Measurements from ENCODE around the gene DCLK2.
"Not testable (repeated sequence)": the region's sequence is repeated elsewhere in the genome, so short reads cannot be mapped to it uniquely, and the experiment has no call there.

Gene DCLK2

DNA sequence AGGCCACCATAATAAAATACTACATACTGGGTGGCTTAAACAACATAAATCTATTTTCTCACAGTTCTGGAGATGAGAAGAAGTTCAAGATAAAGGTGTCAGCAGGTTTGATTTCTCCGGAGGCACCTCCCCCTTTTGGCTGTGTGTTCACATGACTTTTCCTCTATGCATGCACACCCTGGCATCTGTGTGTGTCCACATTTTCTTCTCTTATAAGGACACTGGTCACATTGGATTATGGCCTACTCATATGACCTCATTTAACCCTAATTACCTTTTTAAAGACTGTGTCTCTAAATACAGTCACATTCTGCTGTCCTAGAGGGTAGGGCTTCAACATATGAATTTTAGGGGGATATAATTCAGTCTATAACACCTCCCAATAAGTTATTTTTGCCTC, 79.8 kb downstream of the DCLK2 start:
- Histone ChIP-seq H3K4me1 (ENCODE audit: insufficient read depth, low read length, severe bottlenecking) (no peaks in the 10 kb centered on the region), H4K20me1 (ENCODE audit: insufficient read depth, low read length) (no peaks in the 10 kb centered on the region), H3K9me3 (ENCODE audit: low read length) (no peaks in the 10 kb centered on the region), H3K27ac (ENCODE audit: low read depth, low read length, poor library complexity, severe bottlenecking) (no peak overlapping the region), H3K4me3 (ENCODE audit: low read depth, low read length, poor library complexity, severe bottlenecking) (no peak overlapping the region), H3K36me3 (ENCODE audit: insufficient read depth, low read length) (no peaks in the 10 kb centered on the region), H3K9me2 (ENCODE audit: low read depth, low read length) (no peaks in the 10 kb centered on the region), H3K79me2 (ENCODE audit: insufficient read depth, low read length) (no peaks in the 10 kb centered on the region), H2AFZ (ENCODE audit: low read length) (no peak overlapping the region), H3F3A (ENCODE audit: insufficient read depth, low read length) (no peaks in the 10 kb centered on the region), H3K4me2 (ENCODE audit: low read length) (no peak overlapping the region), H3K27me3 (ENCODE audit: insufficient read depth, low read length) (no peaks in the 10 kb centered on the region), H3K9ac (ENCODE audit: low read length) (no peak overlapping the region)
- TF ChIP-seq CTCF (IDR thresholded peaks at IDR 0.05; ENCODE audit: low read length), result no peak
- TF ChIP-seq EZH2 (IDR thresholded peaks at IDR 0.05; ENCODE audit: borderline replicate concordance, low read length), result no peak

DNA sequence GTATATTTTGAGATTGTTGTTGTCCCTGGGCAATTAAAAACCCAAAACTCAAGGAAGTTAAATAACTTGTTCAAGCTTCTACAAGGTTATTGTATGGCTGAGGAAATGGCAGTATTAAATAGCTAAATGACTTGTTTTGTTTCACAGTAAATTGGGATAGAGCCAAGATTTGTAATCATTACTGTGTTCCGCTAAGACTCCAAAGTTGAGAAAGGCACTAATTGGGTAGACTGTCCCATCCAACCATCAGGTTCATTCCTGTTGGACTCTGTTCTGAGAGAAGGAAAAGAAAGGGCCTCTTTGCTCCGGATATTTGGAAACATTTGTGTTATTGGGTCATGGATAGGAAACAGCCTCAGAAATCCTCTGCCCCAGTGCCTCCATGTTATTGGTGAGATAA, 82.2 kb downstream of the DCLK2 start:
- no peak for TF ChIP-seq CTCF (IDR thresholded peaks at IDR 0.05; ENCODE audit: low read length)
- no peak for TF ChIP-seq EZH2 (IDR thresholded peaks at IDR 0.05; ENCODE audit: borderline replicate concordance, low read length)

GRCh38 chr4:150161109-150161508, 82.9 kb downstream of the DCLK2 start:
- Histone ChIP-seq H3K27ac (ENCODE audit: low read depth, low read length, poor library complexity, severe bottlenecking) (no peak overlapping the region), H3K4me2 (ENCODE audit: low read length) (no peak overlapping the region), H3K4me3 (ENCODE audit: low read depth, low read length, poor library complexity, severe bottlenecking) (no peak overlapping the region), H3K9me2 (ENCODE audit: low read depth, low read length) (no peaks in the 10 kb centered on the region), H3K27me3 (ENCODE audit: insufficient read depth, low read length) (no peaks in the 10 kb centered on the region), H3F3A (ENCODE audit: insufficient read depth, low read length) (no peaks in the 10 kb centered on the region), H3K9ac (ENCODE audit: low read length) (no peak overlapping the region), H3K9me3 (ENCODE audit: low read length) (no peaks in the 10 kb centered on the region), H4K20me1 (ENCODE audit: insufficient read depth, low read length) (no peaks in the 10 kb centered on the region), H3K36me3 (ENCODE audit: insufficient read depth, low read length) (no peaks in the 10 kb centered on the region), H3K4me1 (ENCODE audit: insufficient read depth, low read length, severe bottlenecking) (no peaks in the 10 kb centered on the region), H3K79me2 (ENCODE audit: insufficient read depth, low read length) (no peaks in the 10 kb centered on the region), H2AFZ (ENCODE audit: low read length) (no peak overlapping the region)
- TF ChIP-seq CTCF (IDR thresholded peaks at IDR 0.05; ENCODE audit: low read length), result no peak
- TF ChIP-seq EZH2 (IDR thresholded peaks at IDR 0.05; ENCODE audit: borderline replicate concordance, low read length), result no peak

More for the DNA sequence above, 82.2 kb downstream of the DCLK2 start:
- no peak overlapping the region for H2AFZ ChIP-seq (ENCODE audit: low read length)
- H3K9me2 ChIP-seq (ENCODE audit: low read depth, low read length), result no peaks in the 10 kb centered on the region
- H3K4me1 ChIP-seq (ENCODE audit: insufficient read depth, low read length, severe bottlenecking), result no peaks in the 10 kb centered on the region
- no peaks in the 10 kb centered on the region for H3K27me3 ChIP-seq (ENCODE audit: insufficient read depth, low read length)
- H3K27ac ChIP-seq (ENCODE audit: low read depth, low read length, poor library complexity, severe bottlenecking), result no peak overlapping the region
- H3K4me2 ChIP-seq (ENCODE audit: low read length), result no peak overlapping the region
- H3F3A ChIP-seq (ENCODE audit: insufficient read depth, low read length), result no peaks in the 10 kb centered on the region
- no peaks in the 10 kb centered on the region for H3K79me2 ChIP-seq (ENCODE audit: insufficient read depth, low read length)
- no peaks in the 10 kb centered on the region for H4K20me1 ChIP-seq (ENCODE audit: insufficient read depth, low read length)
- no peaks in the 10 kb centered on the region for H3K36me3 ChIP-seq (ENCODE audit: insufficient read depth, low read length)
- H3K4me3 ChIP-seq (ENCODE audit: low read depth, low read length, poor library complexity, severe bottlenecking), result no peak overlapping the region
- H3K9me3 ChIP-seq (ENCODE audit: low read length), result no peaks in the 10 kb centered on the region
- no peak overlapping the region for H3K9ac ChIP-seq (ENCODE audit: low read length)

DNA sequence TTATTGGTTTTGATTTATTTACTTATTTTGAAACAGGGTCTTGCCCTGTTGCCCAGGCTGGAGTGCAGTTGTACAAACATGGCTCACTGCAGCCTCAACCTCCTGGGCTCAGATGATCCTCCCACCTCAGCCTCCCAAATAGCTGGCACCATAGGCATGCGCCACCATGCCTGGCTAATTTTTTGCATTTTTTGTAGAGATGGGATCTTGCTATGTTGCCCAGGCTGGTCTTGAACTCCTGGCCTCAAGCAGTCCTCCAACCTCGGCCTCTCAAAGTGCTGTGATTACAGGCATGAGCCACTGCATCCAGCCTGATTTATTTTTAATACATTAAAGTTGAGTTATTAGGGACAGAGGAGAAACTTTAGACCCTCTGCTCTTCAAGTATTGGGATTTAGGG, 83.8 kb downstream of the DCLK2 start:
- H3K9me3 ChIP-seq (ENCODE audit: low read length); H3K27me3 ChIP-seq (ENCODE audit: insufficient read depth, low read length); H3F3A ChIP-seq (ENCODE audit: insufficient read depth, low read length); H2AFZ ChIP-seq (ENCODE audit: low read length); H3K36me3 ChIP-seq (ENCODE audit: insufficient read depth, low read length); H3K9ac ChIP-seq (ENCODE audit: low read length); H3K4me2 ChIP-seq (ENCODE audit: low read length); H3K9me2 ChIP-seq (ENCODE audit: low read depth, low read length); H3K4me1 ChIP-seq (ENCODE audit: insufficient read depth, low read length, severe bottlenecking); H3K27ac ChIP-seq (ENCODE audit: low read depth, low read length, poor library complexity, severe bottlenecking); H3K79me2 ChIP-seq (ENCODE audit: insufficient read depth, low read length); H4K20me1 ChIP-seq (ENCODE audit: insufficient read depth, low read length); H3K4me3 ChIP-seq (ENCODE audit: low read depth, low read length, poor library complexity, severe bottlenecking): not testable (repeated sequence)

Data from OCI-LY1 (cell line).